GM13976 (cell line): ENCODE measurements around the gene POMP.

Experiments
- DNase-seq: peaks from one replicate; pipeline ENCODE4 v3.0.0; 2012; ENCODE audit warnings: low spot score
- in situ Hi-C: fragments of 300-500 bp; cut with MboI; formaldehyde crosslinking; loops from one replicate; pipeline ENCODE4 v1.12.0; 2022; ENCODE audit warnings: low sequenced_read_pairs, mixed read lengths, inconsistent platforms; ENCODE audit not compliant: unreplicated experiment
- TF ChIP-seq, protein P1 (sequence below): IDR thresholded peaks from 2 replicates; pipeline ENCODE4 v1.5.1; 2012; ENCODE audit warnings: borderline replicate concordance, mild to moderate bottlenecking; ENCODE audit not compliant: insufficient read depth; ENCODE audit errors: extremely low read depth, missing control alignments, control extremely low read depth

POMP gene

GRCh38 chr13:28615916-28616446, 42.9 kb upstream of the POMP start:
- no peak for DNase-seq
- TF ChIP-seq, protein P1, sequence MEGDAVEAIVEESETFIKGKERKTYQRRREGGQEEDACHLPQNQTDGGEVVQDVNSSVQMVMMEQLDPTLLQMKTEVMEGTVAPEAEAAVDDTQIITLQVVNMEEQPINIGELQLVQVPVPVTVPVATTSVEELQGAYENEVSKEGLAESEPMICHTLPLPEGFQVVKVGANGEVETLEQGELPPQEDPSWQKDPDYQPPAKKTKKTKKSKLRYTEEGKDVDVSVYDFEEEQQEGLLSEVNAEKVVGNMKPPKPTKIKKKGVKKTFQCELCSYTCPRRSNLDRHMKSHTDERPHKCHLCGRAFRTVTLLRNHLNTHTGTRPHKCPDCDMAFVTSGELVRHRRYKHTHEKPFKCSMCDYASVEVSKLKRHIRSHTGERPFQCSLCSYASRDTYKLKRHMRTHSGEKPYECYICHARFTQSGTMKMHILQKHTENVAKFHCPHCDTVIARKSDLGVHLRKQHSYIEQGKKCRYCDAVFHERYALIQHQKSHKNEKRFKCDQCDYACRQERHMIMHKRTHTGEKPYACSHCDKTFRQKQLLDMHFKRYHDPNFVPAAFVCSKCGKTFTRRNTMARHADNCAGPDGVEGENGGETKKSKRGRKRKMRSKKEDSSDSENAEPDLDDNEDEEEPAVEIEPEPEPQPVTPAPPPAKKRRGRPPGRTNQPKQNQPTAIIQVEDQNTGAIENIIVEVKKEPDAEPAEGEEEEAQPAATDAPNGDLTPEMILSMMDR = no peak
- in situ Hi-C loops = no loop called here

DNA sequence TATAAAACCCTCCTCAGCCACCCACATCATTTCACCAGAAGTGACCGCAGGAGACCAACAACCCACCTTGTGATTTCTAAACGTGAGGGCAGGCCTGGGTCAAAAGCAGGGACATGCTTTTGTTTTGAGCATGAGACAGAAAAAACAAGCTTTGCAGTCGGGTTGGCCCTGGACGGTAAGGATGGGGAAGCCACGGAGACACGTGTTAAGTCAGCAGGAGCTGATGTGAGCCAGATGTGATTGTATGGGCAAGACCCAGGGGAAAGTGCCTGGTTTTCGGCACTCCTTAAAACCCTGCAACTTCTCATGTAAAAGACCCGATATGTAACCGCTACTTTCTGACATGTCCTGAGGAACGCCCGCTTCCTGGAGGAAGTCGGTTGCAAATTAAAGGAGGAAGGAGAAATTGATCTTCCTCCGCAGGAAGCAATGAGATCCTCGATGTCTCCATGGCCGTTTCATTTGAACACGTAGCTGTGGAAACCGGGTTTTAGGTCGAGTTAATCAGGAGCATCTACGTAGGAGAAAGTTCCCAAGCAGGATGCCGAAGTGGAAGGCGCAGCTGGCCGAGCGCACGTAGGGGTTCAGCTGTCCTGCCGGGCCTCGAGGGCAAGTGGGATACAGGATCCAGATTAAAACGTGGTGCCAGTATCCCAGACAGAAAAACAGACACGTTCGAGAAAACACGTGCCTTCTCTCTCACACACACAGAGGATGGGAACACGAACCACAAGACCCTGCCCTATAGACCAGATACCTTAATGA, 40.5 kb upstream of the POMP start:
- TF ChIP-seq, protein P1 = no peak
- no peak for DNase-seq
- in situ Hi-C loops = no loop called here

DNA sequence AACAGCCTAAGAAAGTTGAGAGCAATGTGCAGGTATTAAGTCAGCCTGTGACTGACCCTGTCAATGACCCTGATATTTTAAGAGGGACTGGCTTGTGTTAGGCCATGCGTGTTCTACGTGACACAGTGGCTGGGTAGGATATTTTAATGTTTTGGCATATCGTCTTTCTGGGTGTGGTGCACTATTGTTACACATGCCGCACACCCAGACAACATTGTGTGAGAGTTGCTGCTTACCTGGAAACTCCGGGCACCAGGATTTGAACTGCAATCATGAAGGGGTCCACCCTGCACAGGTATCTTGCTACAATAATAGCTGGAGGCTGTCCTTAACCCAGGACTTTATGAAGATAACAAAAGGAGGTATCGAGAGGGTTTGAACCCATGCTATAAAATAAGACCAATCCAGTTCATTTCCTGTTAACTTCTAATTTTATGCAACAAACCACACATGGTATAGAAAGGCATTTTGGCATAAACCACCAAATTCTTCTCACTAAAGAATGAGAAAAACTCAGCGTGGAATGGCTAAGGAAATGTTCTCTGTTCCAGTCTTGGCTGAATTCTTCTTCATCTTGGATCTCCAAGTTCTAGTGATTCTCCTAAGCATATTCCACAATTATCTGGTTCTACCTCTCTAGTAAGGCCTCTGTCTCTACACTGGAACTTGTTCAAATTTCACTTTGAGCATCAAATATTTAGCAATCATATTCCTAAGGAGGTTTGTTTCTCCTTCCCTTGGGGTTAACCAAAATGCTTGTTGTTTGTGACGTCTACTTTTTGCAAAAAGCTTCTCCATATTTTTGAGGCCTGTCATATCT, 38.7 kb upstream of the POMP start:
- DNase-seq = no peak
- in situ Hi-C loops = no loop called here
- TF ChIP-seq, protein P1 = no peak

GRCh38 chr13:28621449-28621848, 37.5 kb upstream of the POMP start:
- in situ Hi-C loops = no loop called here
- DNase-seq = no peak

GRCh38 chr13:28622286-28622685, 36.6 kb upstream of the POMP start:
- TF ChIP-seq, protein P1 = no peak
- in situ Hi-C loops = no loop called here
- DNase-seq = no peak

More at GRCh38 chr13:28621449-28621848, 37.5 kb upstream of the POMP start:
- TF ChIP-seq, protein P1 = no peak

- in situ Hi-C loops = no loop called here
- DNase-seq = no peak
- TF ChIP-seq, protein P1 = no peak
Observed at GRCh38 chr13:28623782-28624706, 34.9 kb upstream of the POMP start.
